Adrenal gland (tissue), 5 donors: ENCODE measurements around the gene SRCIN1.

Source experiments
- POLR2A ChIP-seq, 2 donors: fragments of 450-650 bp; IDR thresholded peaks; one replicate each; pipeline ENCODE4 v1.6.1; 2017; ENCODE audit warnings: antibody characterized with exemption in 2 of 2, mild to moderate bottlenecking in 2 of 2, moderate library complexity in 1 of 2
- TF ChIP-seq, protein P1 (sequence below), 6 experiments: fragments of 450-650 bp in 4 of 6; fragments of 200-600 bp in 2 of 6; sonication (generic) in 1 of 6; IDR thresholded peaks; 1 replicate in 5 of 6; 2 replicates in 1 of 6; pipeline versions ENCODE4 v1.5.1 to v1.8.0; 2016 to 2021; ENCODE audit warnings: antibody characterized with exemption in 6 of 6, mild to moderate bottlenecking in 2 of 6, moderate library complexity in 1 of 6
- donor health status: DM: no; HTN: no; CAD: no.

DNA sequence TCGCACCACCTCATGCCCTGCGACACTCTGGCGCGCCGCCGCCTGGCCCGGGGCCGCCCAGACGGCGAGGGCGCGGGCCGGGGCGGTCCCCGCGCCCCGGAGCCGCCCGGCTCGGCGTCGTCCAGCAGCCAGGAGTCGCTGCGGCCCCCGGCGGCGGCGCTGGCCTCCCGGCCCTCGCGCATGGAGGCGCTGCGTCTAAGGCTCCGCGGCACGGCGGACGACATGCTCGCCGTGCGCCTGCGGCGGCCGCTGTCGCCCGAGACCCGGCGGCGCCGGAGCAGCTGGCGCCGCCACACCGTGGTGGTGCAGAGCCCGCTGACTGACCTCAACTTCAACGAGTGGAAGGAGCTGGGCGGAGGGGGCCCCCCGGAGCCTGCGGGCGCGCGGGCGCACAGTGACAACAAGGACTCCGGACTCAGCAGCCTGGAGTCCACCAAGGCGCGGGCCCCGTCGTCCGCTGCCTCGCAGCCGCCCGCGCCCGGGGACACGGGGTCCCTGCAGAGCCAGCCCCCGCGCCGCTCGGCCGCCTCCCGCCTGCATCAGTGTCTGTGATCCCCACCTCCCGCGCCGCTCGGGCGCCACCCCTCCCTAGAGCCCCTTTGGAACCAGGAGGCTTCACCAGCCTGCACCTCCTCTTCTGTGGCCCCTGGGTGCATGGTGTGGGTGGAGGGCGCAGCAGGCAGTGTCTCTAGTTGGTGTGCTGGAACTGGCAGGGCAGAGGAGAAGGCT, 95.2 kb downstream of the SRCIN1 start:
- TF ChIP-seq, protein P1, sequence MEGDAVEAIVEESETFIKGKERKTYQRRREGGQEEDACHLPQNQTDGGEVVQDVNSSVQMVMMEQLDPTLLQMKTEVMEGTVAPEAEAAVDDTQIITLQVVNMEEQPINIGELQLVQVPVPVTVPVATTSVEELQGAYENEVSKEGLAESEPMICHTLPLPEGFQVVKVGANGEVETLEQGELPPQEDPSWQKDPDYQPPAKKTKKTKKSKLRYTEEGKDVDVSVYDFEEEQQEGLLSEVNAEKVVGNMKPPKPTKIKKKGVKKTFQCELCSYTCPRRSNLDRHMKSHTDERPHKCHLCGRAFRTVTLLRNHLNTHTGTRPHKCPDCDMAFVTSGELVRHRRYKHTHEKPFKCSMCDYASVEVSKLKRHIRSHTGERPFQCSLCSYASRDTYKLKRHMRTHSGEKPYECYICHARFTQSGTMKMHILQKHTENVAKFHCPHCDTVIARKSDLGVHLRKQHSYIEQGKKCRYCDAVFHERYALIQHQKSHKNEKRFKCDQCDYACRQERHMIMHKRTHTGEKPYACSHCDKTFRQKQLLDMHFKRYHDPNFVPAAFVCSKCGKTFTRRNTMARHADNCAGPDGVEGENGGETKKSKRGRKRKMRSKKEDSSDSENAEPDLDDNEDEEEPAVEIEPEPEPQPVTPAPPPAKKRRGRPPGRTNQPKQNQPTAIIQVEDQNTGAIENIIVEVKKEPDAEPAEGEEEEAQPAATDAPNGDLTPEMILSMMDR (IDR thresholded peaks at IDR 0.05), result peak in 1 of 6 experiments; percentile 10
- TF ChIP-seq POLR2A (IDR thresholded peaks at IDR 0.05), result no peak
